GM12891 (cell line): ENCODE results near the gene ACAA1.

Experiments used
- POLR2A ChIP-seq: IDR thresholded peaks from 2 replicates; pipeline ENCODE4 v1.6.1; 2011; ENCODE audit warnings: low read depth, low read length, control low read depth
- POLR2AphosphoS5 ChIP-seq: IDR thresholded peaks from 2 replicates; pipeline ENCODE4 v1.6.1; 2011; ENCODE audit warnings: low read depth, low read length, control low read depth
- TAF1 ChIP-seq: IDR thresholded peaks from 2 replicates; pipeline ENCODE4 v1.6.1; 2011; ENCODE audit warnings: low read depth, low read length, control low read depth

DNA sequence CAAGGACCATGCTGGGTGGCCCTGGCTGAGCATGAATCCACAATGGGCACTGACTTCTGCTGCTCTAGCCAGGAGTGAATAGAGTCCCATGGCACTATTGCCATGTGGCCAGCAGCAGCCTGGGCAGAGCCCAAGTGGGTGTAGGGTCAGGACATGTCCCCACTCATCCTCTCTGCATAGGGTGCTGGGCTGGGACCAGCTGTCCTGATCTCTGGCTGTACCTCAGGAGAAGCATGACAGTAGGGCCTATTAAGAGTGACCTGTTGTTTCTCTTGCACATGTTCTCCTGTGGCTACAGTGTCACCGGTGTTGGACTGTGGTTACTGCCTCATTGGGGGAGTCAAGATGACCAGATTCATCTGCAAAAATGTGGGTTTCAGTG is 51.0 kb downstream of the ACAA1 start:
- no peak for TF ChIP-seq POLR2AphosphoS5
- TF ChIP-seq TAF1, result no peak
- no peak for TF ChIP-seq POLR2A
